Adrenal gland (tissue), 19 donors: ENCODE measurements around the gene KRT39. TPM values are rescaled to one million over a fixed set of nuclear protein-coding genes. Genes with fewer than 3 reads are reported as not detected.

Experiments used
- DNase-seq, 7 donors: peaks; one replicate each; pipeline ENCODE4 v3.0.0-alpha.2; 2019 to 2020
- H3K27ac ChIP-seq, 5 donors: fragments of 200-600 bp; sonication (generic) in 4 of 5; 1 replicate in 3 of 5; 2 replicates in 2 of 5; pipeline versions ENCODE4 v1.5.1 to v1.8.0; 2016 to 2020; ENCODE audit warnings: mild to moderate bottlenecking in 1 of 5
- H3K27me3 ChIP-seq: fragments of 200-600 bp; 2 replicates; pipeline ENCODE4 v1.8.0; 2021
- H3K36me3 ChIP-seq, 2 donors: fragments of 200-600 bp; replicated peaks in 1 of 2; 1 replicate in 1 of 2; 2 replicates in 1 of 2; pipeline versions ENCODE4 v1.5.1 to v1.8.0; 2018 to 2022
- H3K4me1 ChIP-seq, 2 donors: fragments of 200-600 bp; replicated peaks in 1 of 2; 1 replicate in 1 of 2; 2 replicates in 1 of 2; pipeline versions ENCODE4 v1.5.1 to v1.8.0; 2018 to 2021
- H3K4me3 ChIP-seq, 4 donors: fragments of 200-600 bp; sonication (generic) in 3 of 4; one replicate each; pipeline ENCODE4 v1.5.1; 2016 to 2018
- H3K9me3 ChIP-seq, 3 donors: fragments of 200-600 bp; sonication (generic) in 1 of 3; replicated peaks in 1 of 3; 1 replicate in 2 of 3; 2 replicates in 1 of 3; pipeline versions ENCODE4 v1.5.1 to v1.8.0; 2016 to 2021
- CTCF ChIP-seq, 6 experiments: fragments of 450-650 bp in 4 of 6; fragments of 200-600 bp in 2 of 6; sonication (generic) in 1 of 6; IDR thresholded peaks; 1 replicate in 5 of 6; 2 replicates in 1 of 6; pipeline versions ENCODE4 v1.5.1 to v1.8.0; 2016 to 2021; ENCODE audit warnings: antibody characterized with exemption in 6 of 6, mild to moderate bottlenecking in 2 of 6, moderate library complexity in 1 of 6
- POLR2A ChIP-seq, 2 donors: fragments of 450-650 bp; IDR thresholded peaks; one replicate each; pipeline ENCODE4 v1.6.1; 2017; ENCODE audit warnings: antibody characterized with exemption in 2 of 2, mild to moderate bottlenecking in 2 of 2, moderate library complexity in 1 of 2
- WGBS, 4 donors: extraction: QIAGEN DNeasy Blood & Tissue Kit in 2 of 4; methylation state at CpG; one replicate each; pipeline versions ENCODE4 v1.1.5 to v1.1.7; 2013 to 2017; 5-methylcytosine and 5-hydroxymethylcytosine counted together
- intact Hi-C, 2 donors: fragments of 100-400 bp; cut with DNase I; formaldehyde crosslinking; loops; one replicate each; pipeline versions ENCODE4 v1.14.1 to v1.15.0; 2022 to 2023
- long read RNA-seq, 10 donors: library from polyadenylated mRNA in 3 of 10; unstranded in 2 of 10; stranded (forward) in 1 of 10; transcript quantifications; one replicate each; pipeline ENCODE4 v2.0.0 and lab custom pipeline, GENCODE V29; 2021 to 2026
- polyA plus RNA-seq, 3 donors: library from polyadenylated mRNA; stranded (reverse); fragments of 200-250 nt in 2 of 3; fragments of 350-450 nt in 1 of 3; fragmentation: Illumina TruSeq in 1 of 3; extraction: RNeasy Lipid Tissue Mini Kit (QIAGEN cat#74804) in 1 of 3; gene quantifications; one replicate each; pipeline ENCODE4 v1.2.3, GENCODE V29; 2013 to 2014
- total RNA-seq, 9 donors: library from RNA; depleted of rRNA in 4 of 9; stranded (reverse); fragments of >200 nt in 4 of 9; fragments of 120-200 nt in 1 of 9; fragmentation: NEBNext Ultra II Directional in 1 of 9; extraction: Animal tissue kit (Norgen Biotek cat#: 25700) in 1 of 9; gene quantifications; one replicate each; pipeline versions ENCODE4 v1.1.0 to v1.2.4, GENCODE V29; 2013 to 2023
- donor health status: healthy with polysubstance abuse.
- donor health status: Bipolar disorder and iron deficiency.
- donor health status: DM: yes; HTN: yes; CAD: no.
- donor health status: DM: no; HTN: no; CAD: no.
- donor health status: DM: no; HTN: no; CAD: no.
- donor health status: DM: yes; HTN: yes; CAD: no.

KRT39 gene
- total RNA-seq = not detected
- under 1 TPM in 1 of 3 donors, not detected in 2; 0.17 TPM for polyA plus RNA-seq
- long read RNA-seq, donor 1 = 0 reads
- long read RNA-seq, donor 2 = 0 reads
- long read RNA-seq, donor 3 = 0 reads
- long read RNA-seq, donor 4 = 0 reads
- long read RNA-seq, donor 5 = 0 reads
- long read RNA-seq, donor 6 = 0 reads
- long read RNA-seq, donor 7 = 0 reads
- long read RNA-seq, donor 8 = 0 reads
- long read RNA-seq, donor 9 = 0 reads
- long read RNA-seq, donor 10 = 0 reads

- H3K4me3 ChIP-seq = no peak within 1 kb of the TSS
- no peak for DNase-seq
- 27 to 84% (median 72%) methylated on average over 1 of the region's 1 CpG for WGBS, 4 donors
- peaks cover 4% of the 10 kb centered on the region for H3K27me3 ChIP-seq
- intact Hi-C loops = no loop called here
- no peaks in the 10 kb centered on the region for H3K4me1 ChIP-seq
- no peaks in the 10 kb centered on the region for H3K9me3 ChIP-seq
- H3K27ac ChIP-seq = no peak within 1 kb of the TSS
- no peak for TF ChIP-seq CTCF (IDR thresholded peaks at IDR 0.05)
- no peak for TF ChIP-seq POLR2A (IDR thresholded peaks at IDR 0.05)
- no peaks in the 10 kb centered on the region for H3K36me3 ChIP-seq
Observed at GRCh38 chr17:40966848-40967247, at the start of gene KRT39. TSS of gene KRT39 (minus strand) at chr17:40966948. CDS start at chr17:40966856, 92 bp downstream.

- intact Hi-C loops = no loop called here
- Histone ChIP-seq H3K4me1 (no peaks in the 10 kb centered on the region), H3K27me3 (no peaks in the 10 kb centered on the region), H3K4me3 (no peak overlapping the region), H3K27ac (no peak overlapping the region), H3K9me3 (no peaks in the 10 kb centered on the region), H3K36me3 (no peaks in the 10 kb centered on the region)
- no peak for DNase-seq
- 62 to 73% (median 66%) methylated on average over 7 of the region's 7 CpGs for WGBS, 4 donors
- TF ChIP-seq POLR2A (IDR thresholded peaks at IDR 0.05) = no peak
- TF ChIP-seq CTCF (IDR thresholded peaks at IDR 0.05) = no peak
Observed at GRCh38 chr17:41015454-41015853, 48.7 kb upstream of the KRT39 start.

GRCh38 chr17:41013606-41014005 is 46.9 kb upstream of the KRT39 start:
- no peak overlapping the region for H3K27ac ChIP-seq

GRCh38 chr17:41013181-41013580 is 46.4 kb upstream of the KRT39 start:
- Histone ChIP-seq H3K27me3 (no peaks in the 10 kb centered on the region), H3K4me3 (no peak overlapping the region), H3K9me3 (no peaks in the 10 kb centered on the region), H3K36me3 (no peaks in the 10 kb centered on the region), H3K4me1 (no peaks in the 10 kb centered on the region), H3K27ac (no peak overlapping the region)
- 78 to 89% (median 81%) methylated on average over 3 of the region's 3 CpGs for WGBS, 4 donors
- TF ChIP-seq CTCF (IDR thresholded peaks at IDR 0.05) = no peak
- TF ChIP-seq POLR2A (IDR thresholded peaks at IDR 0.05) = no peak
- intact Hi-C loops = no loop called here
- DNase-seq = no peak

More at GRCh38 chr17:41013606-41014005, 46.9 kb upstream of the KRT39 start:
- intact Hi-C loops = no loop called here
- Histone ChIP-seq H3K4me1 (no peaks in the 10 kb centered on the region), H3K36me3 (no peaks in the 10 kb centered on the region), H3K9me3 (no peaks in the 10 kb centered on the region), H3K4me3 (no peak overlapping the region), H3K27me3 (no peaks in the 10 kb centered on the region)
- WGBS, 4 donors = 54 to 67% (median 56%) methylated on average over 1 of the region's 1 CpG
- DNase-seq = peak in 1 of 7 donors; percentile 60
- TF ChIP-seq CTCF (IDR thresholded peaks at IDR 0.05) = no peak
